GM21737 (cell line): ENCODE results near the gene ARL3.
A peak's percentile ranks its signal among the peaks of the same experiment; 100 is the strongest.
"Not testable (repeated sequence)": the region's sequence is repeated elsewhere in the genome, so short reads cannot be mapped to it uniquely, and the experiment has no call there.

ENCODE experiments used
- ATAC-seq: cut with Tn5 transposase; IDR thresholded peaks from one replicate; pipeline ENCODE4 v1.9.1; 2021; ENCODE audit warnings: mild to moderate bottlenecking, moderate library complexity; ENCODE audit not compliant: unreplicated experiment

Gene ARL3

GRCh38 chr10:102740229-102740628 lies 26.0 kb upstream of the ARL3 start:
- ATAC-seq = no peak

DNA sequence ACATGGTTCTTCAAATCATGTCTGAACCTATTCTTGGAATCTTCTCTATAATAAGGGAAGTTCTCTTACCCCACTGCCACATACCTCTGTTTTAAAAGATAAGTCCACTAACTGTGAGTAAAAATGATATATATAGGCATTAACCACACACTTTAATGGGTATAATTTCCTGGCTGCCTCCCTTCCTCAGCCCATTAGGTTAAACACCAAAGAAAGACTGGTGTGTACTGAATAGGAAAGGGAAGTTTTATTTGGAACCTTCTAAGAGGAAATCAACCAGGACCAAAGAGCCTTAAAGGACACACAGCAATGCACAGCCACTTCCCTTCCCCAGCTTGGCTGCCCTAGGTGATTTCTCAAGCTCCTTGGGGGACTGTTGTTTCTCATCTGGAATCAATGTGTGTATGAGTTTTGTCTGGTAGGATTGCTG lies 24.5 kb upstream of the ARL3 start:
- no peak for ATAC-seq

DNA sequence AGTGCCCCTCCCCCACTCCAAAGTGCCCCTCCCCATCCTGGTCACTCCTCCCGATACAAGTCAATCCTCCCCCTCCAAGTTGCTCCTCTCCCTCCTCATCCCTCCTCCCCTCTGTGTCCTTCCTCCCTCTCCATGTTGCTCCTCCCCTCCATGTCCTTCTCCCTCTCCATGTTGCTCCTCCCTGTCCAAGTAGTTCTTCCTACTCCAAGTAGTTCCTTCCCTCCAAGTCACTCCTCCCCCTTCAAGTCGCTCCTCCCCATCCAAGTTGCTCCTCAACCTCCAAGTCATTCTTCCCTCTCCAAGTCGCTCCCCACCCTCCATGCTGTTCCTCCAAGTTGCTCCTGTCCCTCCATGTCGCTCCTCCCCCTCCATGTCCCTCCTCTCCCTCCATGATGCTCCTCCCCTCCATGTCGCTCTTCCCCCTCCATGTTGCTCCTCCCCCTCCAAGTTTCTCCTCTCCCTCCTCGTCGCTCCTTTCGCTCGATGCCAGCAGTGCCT lies 20.9 kb upstream of the ARL3 start:
- no peak for ATAC-seq

GRCh38 chr10:102732661-102733060 lies 18.5 kb upstream of the ARL3 start:
- no peak for ATAC-seq

DNA sequence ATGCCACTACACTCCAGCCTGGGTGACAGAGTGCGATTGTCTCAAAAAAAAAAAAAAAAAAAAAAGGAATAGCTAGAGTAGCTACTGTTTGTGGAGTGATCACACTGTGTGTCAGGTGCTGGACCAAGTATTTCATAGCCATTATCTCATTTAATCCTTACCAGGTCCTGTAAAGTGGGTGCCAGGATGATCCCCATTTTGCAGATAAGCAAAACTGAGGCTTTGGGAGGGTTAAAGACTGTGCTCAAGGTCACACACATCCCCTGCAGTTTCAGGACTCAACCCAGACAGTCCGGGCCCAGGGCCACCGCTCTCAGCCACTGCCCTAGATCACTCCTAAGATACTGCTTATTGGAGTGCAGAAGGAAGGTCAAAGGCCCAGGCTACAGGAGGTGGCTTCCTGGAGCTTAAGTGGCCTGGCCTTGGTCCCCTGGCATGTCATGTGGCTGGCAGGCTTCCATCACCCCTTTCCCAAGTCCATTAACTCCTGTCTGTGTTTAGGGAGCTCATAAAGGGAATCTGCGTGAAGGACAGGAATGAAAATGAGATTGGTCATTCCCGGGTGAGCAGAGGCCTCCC lies 17.1 kb upstream of the ARL3 start:
- ATAC-seq = no peak

- ATAC-seq = no peak
Observed at GRCh38 chr10:102729029-102730026, 15.1 kb upstream of the ARL3 start.

DNA sequence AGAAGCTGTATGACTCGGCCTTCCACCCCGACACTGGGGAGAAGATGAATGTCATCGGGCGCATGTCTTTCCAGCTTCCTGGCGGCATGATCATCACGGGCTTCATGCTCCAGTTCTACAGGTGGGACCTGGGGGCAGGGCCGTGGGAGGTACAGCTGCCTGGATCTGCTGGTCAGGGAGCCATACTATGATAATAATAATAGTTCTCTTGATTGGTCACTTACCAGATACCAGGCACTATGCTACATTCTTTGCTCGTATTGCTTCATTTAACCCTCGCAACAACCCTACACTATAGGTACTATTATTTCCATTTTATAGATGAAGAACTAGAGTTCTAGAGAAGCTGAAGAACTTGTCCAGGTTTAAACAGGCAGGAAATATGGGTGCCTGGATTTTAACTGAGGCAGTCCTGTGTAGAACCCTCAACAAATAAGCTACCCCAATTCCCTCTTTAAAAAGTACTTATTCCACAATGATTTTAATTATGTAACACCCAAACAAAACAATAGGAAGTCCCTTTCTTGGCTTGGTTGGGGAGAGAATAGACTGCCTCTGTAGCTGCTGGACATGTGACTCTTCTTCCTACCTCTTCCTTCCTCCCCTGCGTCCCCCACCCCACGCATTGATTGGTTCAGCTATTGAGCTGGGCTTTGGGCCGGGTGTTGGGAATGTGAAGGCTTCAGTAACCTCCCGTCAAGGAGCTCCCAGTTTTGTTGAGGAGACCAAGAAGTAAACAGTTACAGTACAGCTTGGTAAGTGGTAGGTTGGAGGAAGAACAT lies 13.0 kb upstream of the ARL3 start:
- no peak for ATAC-seq

DNA sequence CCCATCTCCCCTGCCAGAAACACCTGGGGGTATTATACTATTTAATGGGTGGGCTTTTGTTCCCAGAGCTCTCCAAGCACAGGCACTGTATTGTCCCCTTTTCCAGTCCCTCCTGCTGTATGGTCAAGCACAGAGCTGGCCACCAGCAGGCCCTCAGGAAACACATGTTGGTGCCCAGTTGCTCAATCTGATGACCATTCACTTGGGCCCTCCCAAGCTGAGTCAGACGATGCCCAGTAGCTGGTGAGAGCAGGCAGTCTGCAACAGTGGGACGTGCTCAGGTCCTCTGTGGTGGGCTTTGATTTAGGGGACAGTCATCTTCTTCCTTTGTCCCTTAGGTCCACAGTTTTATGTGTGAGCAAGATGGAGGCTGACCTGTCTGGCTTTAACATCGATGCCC lies 12.1 kb upstream of the ARL3 start:
- no peak for ATAC-seq

- no peak for ATAC-seq
Observed at GRCh38 chr10:102723989-102724388, 9.8 kb upstream of the ARL3 start.

DNA sequence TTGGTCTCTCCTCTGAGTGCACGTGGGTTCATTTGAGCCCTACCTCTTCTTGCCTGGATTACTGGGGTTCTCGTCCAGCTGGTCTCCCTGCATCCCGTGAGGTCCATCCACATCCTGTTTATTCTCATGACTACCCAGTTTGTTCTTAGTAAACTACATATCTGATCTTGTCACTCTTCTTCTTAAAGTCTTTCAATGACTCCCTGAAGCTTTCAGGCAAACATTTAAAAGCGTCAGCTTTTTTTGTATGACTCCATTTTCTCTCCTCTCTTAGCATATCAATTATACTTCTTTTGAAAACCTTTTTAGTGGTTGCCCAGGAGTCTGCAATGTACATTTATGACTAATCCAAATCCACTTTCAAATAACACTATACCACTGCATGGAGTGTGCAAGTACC lies 7.8 kb upstream of the ARL3 start:
- no peak for ATAC-seq

GRCh38 chr10:102720775-102721301 lies 6.6 kb upstream of the ARL3 start:
- no peak for ATAC-seq

- no peak for ATAC-seq
Observed at GRCh38 chr10:102720337-102720736, 6.1 kb upstream of the ARL3 start.

GRCh38 chr10:102718220-102718619 lies 4.0 kb upstream of the ARL3 start:
- no peak for ATAC-seq

GRCh38 chr10:102716900-102717565 lies 2.8 kb upstream of the ARL3 start:
- ATAC-seq = not testable (repeated sequence)

GRCh38 chr10:102715880-102716279 lies 1.7 kb upstream of the ARL3 start:
- ATAC-seq = no peak

GRCh38 chr10:102714621-102715455 lies 641 bp upstream of the ARL3 start, which contains the start of gene SFXN2:
Gene SFXN2, plus strand, starts transcription at chr10:102714636. Its CDS starts 12,001 bp downstream, at chr10:102726637.
- ATAC-seq = peak; percentile 23

DNA sequence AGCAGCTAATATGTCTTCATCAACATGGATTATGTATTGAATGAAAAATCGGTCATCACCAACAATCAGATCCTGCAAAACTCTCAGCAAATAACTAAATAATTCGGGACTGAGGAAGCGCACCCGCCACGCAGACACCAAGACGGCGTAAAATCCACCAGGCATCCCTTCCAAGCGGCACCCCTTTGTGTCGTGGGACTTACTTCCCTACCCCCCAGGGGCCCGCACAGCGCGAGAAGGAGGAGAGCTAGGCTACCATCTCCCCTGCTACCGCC lies 721 bp downstream of the ARL3 start:
- peak; percentile 41 for ATAC-seq

DNA sequence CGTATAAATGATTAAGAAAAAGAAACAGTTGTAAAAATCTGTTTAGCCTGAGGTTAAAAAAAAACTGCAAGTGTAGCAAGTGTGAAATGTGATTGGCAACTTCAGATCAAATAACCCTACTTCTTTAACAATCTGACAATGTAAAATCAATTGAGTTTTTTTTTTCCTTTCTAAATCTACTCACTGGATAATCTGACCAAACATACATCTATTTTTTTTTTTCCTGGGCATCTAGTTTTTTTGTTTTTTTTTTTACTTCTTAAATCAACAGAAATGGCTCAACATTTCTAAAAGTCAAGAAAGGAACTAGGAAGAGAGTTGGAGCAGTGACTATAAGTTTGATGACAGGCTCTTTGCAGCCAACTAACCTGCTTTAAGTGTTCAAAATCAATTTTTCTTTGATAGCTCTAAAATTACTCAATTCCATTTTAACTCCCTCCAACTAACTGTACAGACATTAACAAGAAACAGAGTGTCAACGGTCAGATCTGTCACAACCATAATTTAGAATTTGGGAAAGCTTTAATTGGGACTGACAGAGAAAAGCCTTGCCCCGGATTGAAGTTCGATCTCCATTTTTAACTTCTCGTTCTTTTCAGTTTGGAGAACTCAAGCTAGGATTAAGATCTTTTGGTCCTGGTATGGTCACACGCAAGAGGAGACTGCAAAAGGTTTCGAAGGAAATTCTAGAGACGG lies 1.2 kb downstream of the ARL3 start:
- ATAC-seq = no peak

GRCh38 chr10:102712089-102712488 lies 2.1 kb downstream of the ARL3 start:
- no peak for ATAC-seq
